GM21526 (cell line): ENCODE measurements around the gene SRRM4.

Experiments used
- ATAC-seq: cut with Tn5 transposase; IDR thresholded peaks from one replicate; pipeline ENCODE4 v1.9.1; 2021; ENCODE audit warnings: moderate library complexity; ENCODE audit not compliant: unreplicated experiment, low FRiP score

The SRRM4 gene

DNA sequence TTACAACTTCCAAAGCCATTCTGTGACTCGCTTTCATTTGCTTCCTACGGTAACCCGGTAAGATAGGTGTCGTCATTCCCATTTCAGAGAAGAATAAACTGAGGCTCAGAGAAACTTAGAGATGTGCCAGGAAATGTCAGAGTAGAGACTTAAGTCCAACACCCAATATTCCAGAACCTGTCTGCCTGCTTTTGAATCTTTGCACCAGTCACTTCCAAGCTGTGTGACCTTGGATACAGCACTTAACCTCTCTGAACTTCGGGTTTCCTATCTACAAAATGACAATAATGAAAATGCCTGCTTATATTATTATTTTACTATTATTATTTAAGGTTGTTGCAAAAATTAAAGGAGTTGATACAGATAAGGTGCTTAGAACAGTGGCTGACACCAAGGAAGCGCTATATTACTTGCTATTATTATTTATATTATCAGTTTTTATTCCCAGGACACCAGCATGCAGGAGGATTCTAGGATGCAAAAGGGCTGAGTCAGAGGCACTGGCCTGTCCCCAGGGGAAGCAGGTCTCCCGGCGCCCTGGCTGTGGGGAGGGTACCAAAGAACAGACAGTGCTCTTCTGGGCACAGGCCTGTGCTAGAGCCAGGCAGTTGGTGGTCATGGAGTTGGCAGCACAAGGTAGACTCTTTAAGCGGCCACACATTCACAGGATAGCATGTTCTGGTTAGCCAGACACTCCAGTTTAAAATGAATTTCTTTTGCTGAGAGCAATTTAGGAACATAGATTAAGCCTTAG, 202.8 kb downstream of the SRRM4 start:
- ATAC-seq, result no peak

GRCh38 chr12:119195256-119195655, 213.9 kb downstream of the SRRM4 start:
- no peak for ATAC-seq

DNA sequence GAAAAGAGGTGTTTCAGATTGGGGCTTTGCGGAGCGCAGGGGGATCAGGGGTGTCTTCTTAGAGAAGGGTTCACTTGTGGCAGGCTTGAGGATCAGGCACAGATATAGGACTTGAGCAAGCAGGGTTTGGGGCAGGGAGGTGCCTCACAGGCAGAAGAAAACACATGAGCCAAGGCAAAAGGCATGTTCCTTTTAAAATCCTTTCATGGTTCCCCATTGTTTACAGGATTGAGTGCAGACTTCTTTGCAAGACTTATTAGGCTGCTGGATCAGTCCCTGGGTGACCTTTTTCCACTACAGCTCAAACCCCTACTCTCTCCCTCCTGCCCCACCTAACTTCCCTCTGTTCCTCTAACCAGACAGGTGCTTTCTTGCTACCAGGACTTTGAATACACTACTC, 217.1 kb downstream of the SRRM4 start:
- no peak for ATAC-seq

- no peak for ATAC-seq
Measured at GRCh38 chr12:119200601-119201000, 219.3 kb downstream of the SRRM4 start.

- no peak for ATAC-seq
Measured at GRCh38 chr12:119201789-119202543, 220.6 kb downstream of the SRRM4 start.

GRCh38 chr12:119202544-119202943, 221.2 kb downstream of the SRRM4 start:
- ATAC-seq, result no peak

DNA sequence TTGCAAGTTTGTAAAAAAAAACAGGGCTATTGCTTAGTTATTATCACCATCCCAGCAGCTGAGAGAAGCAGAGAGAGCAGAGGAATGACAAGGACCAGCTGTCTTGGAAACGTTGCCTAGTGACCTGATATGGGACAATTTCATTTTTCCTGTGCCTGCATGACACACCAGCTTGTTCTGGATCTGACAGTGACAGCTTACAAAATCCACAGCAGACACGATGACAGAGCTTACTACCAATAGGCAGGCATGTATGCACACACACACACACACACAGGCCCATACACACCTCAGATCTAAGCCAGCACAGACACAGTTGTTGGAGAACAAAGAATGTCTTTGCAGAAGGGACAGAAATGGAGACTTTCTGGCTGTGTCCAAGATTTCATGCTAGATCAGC, 222.8 kb downstream of the SRRM4 start:
- no peak for ATAC-seq

DNA sequence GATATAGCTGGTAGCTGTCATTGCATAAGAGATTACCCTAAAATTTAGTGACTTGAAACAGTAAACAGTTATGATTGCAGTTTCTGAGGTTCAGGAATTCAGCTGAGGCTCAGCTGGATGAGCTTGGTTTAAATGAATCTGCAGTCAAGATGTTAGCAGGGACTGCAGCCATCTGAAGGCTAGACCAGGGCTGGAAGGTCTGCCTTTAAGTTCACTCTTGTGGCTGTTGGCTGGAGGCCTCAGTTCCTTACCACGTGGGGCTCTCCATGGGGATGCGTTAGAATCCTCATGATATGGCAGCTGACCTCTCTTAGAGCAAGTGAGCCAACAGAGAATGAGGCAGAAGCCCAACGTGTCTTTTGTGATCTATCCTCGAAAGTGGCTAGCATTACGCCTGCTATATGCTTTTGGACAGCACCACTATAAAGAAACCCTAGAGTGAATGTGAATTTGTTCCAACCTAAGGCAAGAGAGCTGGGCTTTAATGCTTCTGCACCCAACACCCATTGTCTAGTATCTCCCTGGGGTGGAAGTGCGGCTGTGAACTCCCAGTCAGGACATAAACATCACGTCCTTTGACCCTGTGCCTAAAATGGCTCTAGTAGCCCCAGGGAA, 223.4 kb downstream of the SRRM4 start:
- ATAC-seq, result no peak

- ATAC-seq, result no peak
Measured at GRCh38 chr12:119206348-119207062, 225.2 kb downstream of the SRRM4 start.

GRCh38 chr12:119207063-119207560, 225.8 kb downstream of the SRRM4 start:
- ATAC-seq, result no peak

GRCh38 chr12:119208626-119209061, 227.3 kb downstream of the SRRM4 start:
- no peak for ATAC-seq

DNA sequence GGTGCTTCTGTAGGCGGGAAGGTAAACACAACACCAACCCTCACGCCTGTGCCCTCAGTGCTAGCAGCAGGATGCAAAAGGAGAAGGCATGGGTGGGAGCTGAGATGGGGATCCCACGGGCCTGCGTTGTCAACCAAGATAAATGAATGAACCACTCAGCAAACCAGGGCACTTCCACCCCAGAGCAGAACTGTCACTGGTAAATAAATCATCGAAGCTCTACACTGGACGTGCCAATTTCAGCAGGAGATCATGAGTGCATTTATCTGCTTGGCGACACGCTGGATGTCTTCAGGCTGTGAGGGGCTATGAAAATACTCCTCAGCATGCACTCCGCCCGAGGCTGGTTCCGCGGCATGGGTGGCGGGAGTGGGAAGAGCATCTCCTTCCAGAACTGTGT, 230.5 kb downstream of the SRRM4 start:
- ATAC-seq, result no peak
